GM18907 (cell line): Measurements from ENCODE around the gene PSD2.

ENCODE experiments used
- ATAC-seq: cut with Tn5 transposase; IDR thresholded peaks from one replicate; pipeline ENCODE4 v1.9.1; 2021; ENCODE audit warnings: mild to moderate bottlenecking, moderate library complexity; ENCODE audit not compliant: unreplicated experiment

PSD2 gene

GRCh38 chr5:139835656-139836055 is 40.0 kb downstream of the PSD2 start:
- no peak for ATAC-seq

GRCh38 chr5:139836469-139837208 is 41.0 kb downstream of the PSD2 start:
- no peak for ATAC-seq

- no peak for ATAC-seq
Measured at GRCh38 chr5:139837711-139838380, 42.2 kb downstream of the PSD2 start.

- no peak for ATAC-seq
Measured at GRCh38 chr5:139838381-139839197, 43.0 kb downstream of the PSD2 start.

- no peak for ATAC-seq
Measured at GRCh38 chr5:139839232-139839815, 43.7 kb downstream of the PSD2 start.

- no peak for ATAC-seq
Measured at GRCh38 chr5:139839918-139840317, 44.3 kb downstream of the PSD2 start.

GRCh38 chr5:139841549-139841948 is 45.9 kb downstream of the PSD2 start:
- no peak for ATAC-seq

- no peak for ATAC-seq
Measured at GRCh38 chr5:139842321-139842720, 46.7 kb downstream of the PSD2 start.

- ATAC-seq: no peak
Measured at GRCh38 chr5:139843991-139844390, 48.4 kb downstream of the PSD2 start.

GRCh38 chr5:139844472-139845145 is 49.0 kb downstream of the PSD2 start:
- ATAC-seq: peak; percentile 52

- no peak for ATAC-seq
Measured at GRCh38 chr5:139845846-139846681, 50.5 kb downstream of the PSD2 start.

- ATAC-seq: no peak
Measured at GRCh38 chr5:139847091-139847490, 51.5 kb downstream of the PSD2 start.

- peak; percentile 59 for ATAC-seq
Measured at GRCh38 chr5:139847790-139848507, 52.3 kb downstream of the PSD2 start.

- peak; percentile 23 for ATAC-seq
Measured at GRCh38 chr5:139848508-139849100, 53.0 kb downstream of the PSD2 start.

- no peak for ATAC-seq
Measured at GRCh38 chr5:139849501-139849900, 53.9 kb downstream of the PSD2 start.

- ATAC-seq: no peak
Measured at GRCh38 chr5:139849942-139850341, 54.3 kb downstream of the PSD2 start.

GRCh38 chr5:139850423-139851016 is 54.9 kb downstream of the PSD2 start:
- no peak for ATAC-seq

GRCh38 chr5:139851558-139851957 is 56.0 kb downstream of the PSD2 start:
- ATAC-seq: no peak
